WERI-Rb-1 (cell line): ENCODE measurements around the gene ECD.

Experiments used
- DNase-seq: peaks from one replicate; pipeline ENCODE4 v3.0.0-alpha.2; 2020
- H3K27ac ChIP-seq: fragments of 250-450 bp; sonication (Bioruptor Pico); 2 replicates; pipeline ENCODE4 v1.5.1; 2020; ENCODE audit warnings: mild to moderate bottlenecking, moderate library complexity
- H3K27me3 ChIP-seq: fragments of 250-450 bp; sonication (Bioruptor Pico); 2 replicates; pipeline ENCODE4 v1.5.1; 2021; ENCODE audit warnings: mild to moderate bottlenecking, low read depth, moderate library complexity; ENCODE audit not compliant: insufficient read depth, severe bottlenecking
- H3K36me3 ChIP-seq: fragments of 250-450 bp; sonication (Bioruptor Pico); 2 replicates; pipeline ENCODE4 v1.5.1; 2020; ENCODE audit warnings: mild to moderate bottlenecking, moderate library complexity
- H3K4me3 ChIP-seq: 2 replicates; pipeline ENCODE4 v1.5.1; 2011; ENCODE audit warnings: low read depth, mild to moderate bottlenecking, control low read depth, low read length
- H3K9me3 ChIP-seq: fragments of 250-450 bp; sonication (Bioruptor Pico); 2 replicates; pipeline ENCODE4 v1.5.1; 2021; ENCODE audit warnings: mild to moderate bottlenecking, moderate library complexity; ENCODE audit not compliant: severe bottlenecking
- CTCF ChIP-seq: IDR thresholded peaks from 2 replicates; pipeline ENCODE4 v1.5.1; 2011; ENCODE audit warnings: low read depth, mild to moderate bottlenecking, control low read depth, inconsistent platforms, low read length

Gene ECD

GRCh38 chr10:73106301-73106700 lies 61.5 kb downstream of the ECD start:
- Histone ChIP-seq H3K27me3 (no peaks in the 10 kb centered on the region), H3K27ac (no peak overlapping the region), H3K9me3 (peaks cover 3% of the 10 kb centered on the region), H3K36me3 (peaks cover 14% of the 10 kb centered on the region), H3K4me3 (no peak overlapping the region)
- no peak for TF ChIP-seq CTCF
- no peak for DNase-seq

GRCh38 chr10:73099141-73099540 lies 68.7 kb downstream of the ECD start:
- no peak overlapping the region for H3K4me3 ChIP-seq
- H3K27ac ChIP-seq, result no peak overlapping the region
- no peak for DNase-seq
- no peaks in the 10 kb centered on the region for H3K9me3 ChIP-seq
- peaks cover 4% of the 10 kb centered on the region; the same call in 1 of the 2 replicates for H3K36me3 ChIP-seq
- no peaks in the 10 kb centered on the region for H3K27me3 ChIP-seq
- no peak for TF ChIP-seq CTCF

GRCh38 chr10:73097305-73097670 lies 70.5 kb downstream of the ECD start:
- no peak for DNase-seq
- peaks cover 4% of the 10 kb centered on the region; the same call in 1 of the 2 replicates for H3K36me3 ChIP-seq
- H3K9me3 ChIP-seq, result no peaks in the 10 kb centered on the region
- peak overlapping the region; percentile 77 for H3K27ac ChIP-seq
- H3K27me3 ChIP-seq, result no peaks in the 10 kb centered on the region
- no peak for TF ChIP-seq CTCF
- H3K4me3 ChIP-seq, result peak overlapping the region; percentile 45

- H3K27ac ChIP-seq, result peak within 1 kb of the TSS; percentile 77
- peaks cover 4% of the 10 kb centered on the region; the same call in 1 of the 2 replicates for H3K36me3 ChIP-seq
- H3K9me3 ChIP-seq, result no peaks in the 10 kb centered on the region
- DNase-seq, result peak; percentile 99
- no peaks in the 10 kb centered on the region for H3K27me3 ChIP-seq
- peak within 1 kb of the TSS; percentile 98 for H3K4me3 ChIP-seq
- TF ChIP-seq CTCF, result peak; percentile 83
These were observed 71.1 kb downstream of the ECD start, which contains the start of gene P4HA1 for GRCh38 chr10:73096449-73097304. P4HA1 (minus strand) TSS chr10:73096866; CDS start chr10:73074883, 21,983 bp downstream.

- Histone ChIP-seq H3K27ac (peak overlapping the region; percentile 77), H3K9me3 (no peaks in the 10 kb centered on the region), H3K4me3 (peak overlapping the region; percentile 98), H3K27me3 (no peaks in the 10 kb centered on the region), H3K36me3 (peaks cover 4% of the 10 kb centered on the region; the same call in 1 of the 2 replicates)
- peak; percentile 53 for DNase-seq
- TF ChIP-seq CTCF, result no peak
These were observed 71.8 kb downstream of the ECD start for GRCh38 chr10:73096041-73096448.
